GM19468 (cell line): Measurements from ENCODE around the gene TM7SF2.

Experiments
- ATAC-seq: cut with Tn5 transposase; IDR thresholded peaks from one replicate; pipeline ENCODE4 v1.9.1; 2021; ENCODE audit warnings: mild to moderate bottlenecking, moderate library complexity, moderate number of reproducible peaks; ENCODE audit not compliant: unreplicated experiment; ENCODE audit errors: extremely low read depth

Gene TM7SF2

DNA sequence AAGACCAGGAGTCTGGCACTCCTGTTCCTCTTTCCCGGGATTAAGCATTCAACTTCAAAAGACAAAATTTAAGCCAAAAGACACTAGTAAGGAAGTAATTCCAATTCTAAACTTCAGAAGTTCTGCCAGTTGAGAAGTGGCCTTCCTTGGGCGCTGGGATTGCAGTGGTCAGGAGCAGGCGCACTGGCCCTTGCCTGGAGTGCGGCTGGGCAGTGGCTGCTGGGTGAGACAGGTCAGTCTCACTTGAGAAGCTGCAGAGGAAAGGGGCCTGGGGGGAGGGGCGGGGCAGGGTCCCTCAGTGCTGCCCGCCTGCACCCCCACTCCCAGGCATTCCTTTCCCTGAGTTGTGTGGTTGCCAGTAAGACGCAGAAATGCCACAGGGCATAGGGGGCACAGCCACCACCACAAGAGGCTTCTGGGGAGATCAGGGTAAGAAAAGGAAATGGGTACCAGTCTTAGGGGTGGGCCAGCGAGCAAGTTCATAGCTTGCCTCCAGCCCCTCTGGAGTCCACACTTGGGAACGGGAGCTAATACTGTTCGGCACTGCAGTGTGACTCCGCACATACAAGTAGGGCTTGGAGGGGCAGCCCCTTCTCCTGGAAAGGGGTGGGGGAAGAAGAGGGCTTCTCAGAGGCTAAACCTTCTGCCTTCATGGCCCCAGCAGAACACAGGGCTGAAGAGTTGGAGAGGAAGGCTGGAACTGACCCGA, 16.0 kb downstream of the TM7SF2 start:
- no peak for ATAC-seq

DNA sequence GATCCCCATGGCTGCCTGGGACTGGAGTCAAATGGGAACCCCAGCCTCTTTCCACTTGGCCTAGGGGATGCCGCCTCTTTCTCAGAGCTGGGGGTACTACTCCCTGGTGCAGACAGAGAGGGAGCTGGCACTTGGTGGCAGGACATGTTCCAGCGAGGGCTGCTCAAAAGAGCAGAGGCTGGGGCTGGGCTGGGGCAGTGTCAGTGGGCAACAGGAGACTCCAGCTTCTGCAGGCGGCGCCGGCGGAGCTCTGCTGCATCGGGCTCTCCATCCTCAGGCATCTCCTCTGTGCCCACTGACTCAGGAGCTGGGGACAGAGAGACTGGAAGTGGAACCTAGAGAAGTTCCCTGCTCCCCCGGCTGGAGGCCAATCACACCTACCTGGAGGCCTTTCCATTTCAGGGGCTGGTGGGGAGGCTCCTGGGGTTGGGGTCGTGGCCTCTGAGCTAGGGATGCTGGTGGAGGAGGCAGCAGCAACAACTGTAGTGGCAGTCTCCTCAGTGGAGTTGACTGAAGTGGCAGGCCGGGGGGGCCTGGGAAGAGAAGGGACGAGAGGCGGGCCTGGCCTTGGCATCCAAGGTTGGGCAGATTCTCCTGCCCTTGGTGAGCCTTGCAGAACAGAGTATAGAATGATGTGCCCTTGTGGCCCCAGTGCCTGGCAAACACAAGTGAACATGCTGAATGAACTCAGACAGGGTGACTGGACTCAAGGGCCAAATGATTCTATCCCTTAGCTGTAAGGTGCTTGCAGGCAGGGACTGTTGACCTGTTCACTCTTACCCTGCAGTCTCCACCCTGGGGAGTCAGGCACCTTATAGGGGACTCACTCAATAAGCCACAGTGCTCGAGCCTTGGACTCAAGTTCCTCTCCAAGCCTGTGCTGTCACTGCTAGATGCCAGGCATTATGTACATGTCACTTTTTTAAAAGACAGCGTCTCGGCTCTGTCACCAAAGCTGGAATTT, 16.8 kb downstream of the TM7SF2 start:
- ATAC-seq: no peak

DNA sequence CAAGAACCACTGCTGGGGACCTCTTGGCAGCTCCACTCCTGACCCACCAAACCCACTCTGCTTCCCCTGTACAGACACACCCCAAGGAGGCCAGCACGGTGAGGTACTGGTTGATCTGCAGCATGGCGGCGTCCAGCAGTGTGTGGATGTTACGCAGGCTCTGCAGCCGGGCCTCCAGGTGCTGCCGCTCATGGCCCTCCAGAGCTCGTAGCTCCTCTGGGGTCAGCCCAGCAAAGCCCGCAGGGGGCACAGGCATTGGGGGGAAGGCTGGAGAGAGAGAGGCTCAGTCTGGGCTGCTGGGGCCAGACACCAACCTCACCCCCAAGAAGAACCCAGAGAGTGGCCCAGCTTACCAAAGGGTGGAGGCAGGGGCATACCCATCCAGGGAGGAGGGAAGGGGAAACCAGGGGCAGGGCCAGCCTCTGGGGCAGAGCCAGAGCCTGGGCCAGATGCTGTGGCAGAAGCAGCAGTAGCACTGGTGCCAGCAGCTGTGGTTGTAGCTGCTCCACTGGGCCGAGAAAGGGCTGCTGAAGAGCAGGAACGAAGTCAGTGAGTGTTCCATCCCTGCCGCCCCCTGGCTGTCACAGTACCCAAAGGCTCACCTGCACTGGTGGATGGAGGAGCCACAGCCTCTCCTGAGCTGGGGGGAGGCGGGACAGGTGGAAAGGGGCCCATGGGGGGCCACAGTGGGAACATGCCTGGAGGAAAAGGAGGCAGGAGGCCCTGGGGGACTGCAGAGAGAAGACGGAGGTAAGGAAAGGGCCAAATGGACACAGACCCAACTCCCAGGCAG, 18.2 kb downstream of the TM7SF2 start:
- ATAC-seq: no peak

DNA sequence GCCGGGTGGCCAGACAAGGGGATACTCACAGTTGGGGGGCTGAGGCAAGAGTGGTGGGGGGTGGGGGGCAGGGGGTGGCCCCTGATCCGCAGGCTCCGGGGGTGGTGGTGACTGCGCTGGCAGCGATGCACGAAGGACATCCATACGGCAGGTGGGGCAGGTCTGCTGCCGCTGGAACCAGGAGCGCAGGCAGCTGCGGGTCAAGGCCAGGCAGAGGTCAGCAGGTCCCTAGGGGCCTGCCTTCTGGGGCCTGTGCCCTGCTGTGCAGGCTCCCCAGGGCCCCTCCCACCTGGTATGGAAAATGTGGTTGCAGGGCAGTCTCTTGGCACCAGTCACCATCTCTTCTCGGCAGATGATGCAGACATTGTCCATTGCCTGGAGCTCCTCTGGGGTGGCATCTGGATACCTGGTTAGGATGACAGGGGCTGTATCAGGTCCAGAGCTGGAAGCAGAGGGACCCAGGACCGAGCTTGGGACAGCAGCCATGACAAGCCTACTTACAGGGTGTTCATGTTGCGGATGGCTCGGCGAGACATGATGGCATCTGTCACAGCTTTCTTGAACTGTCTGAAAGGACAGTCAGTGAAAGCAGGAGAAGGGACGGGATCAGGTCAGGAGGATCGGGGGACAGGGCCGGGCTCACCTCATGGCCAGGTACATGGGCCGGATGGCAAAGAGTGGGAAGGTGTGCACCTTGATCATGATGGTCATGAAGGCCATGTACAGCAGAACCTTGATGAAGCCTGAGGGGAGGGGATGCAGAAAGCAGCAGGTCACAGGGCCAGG, 19.2 kb downstream of the TM7SF2 start:
- ATAC-seq: no peak

DNA sequence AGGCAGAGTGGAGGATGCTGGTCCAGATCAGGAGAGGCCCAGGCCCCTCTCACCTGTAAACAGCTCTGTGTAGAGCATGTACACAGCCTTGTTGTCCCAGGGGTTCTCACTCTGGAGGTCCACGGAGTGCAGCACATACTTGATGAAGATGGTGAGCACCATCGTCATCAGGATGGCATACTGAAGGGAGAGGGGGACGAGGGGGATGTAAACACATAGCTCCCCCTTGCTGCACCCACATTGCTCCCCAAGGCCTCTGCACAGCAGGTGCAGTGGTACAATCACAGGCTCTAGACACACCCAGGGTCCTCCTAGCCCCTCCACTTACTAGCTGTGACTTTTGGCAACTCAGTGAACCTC, 19.7 kb downstream of the TM7SF2 start:
- no peak for ATAC-seq

DNA sequence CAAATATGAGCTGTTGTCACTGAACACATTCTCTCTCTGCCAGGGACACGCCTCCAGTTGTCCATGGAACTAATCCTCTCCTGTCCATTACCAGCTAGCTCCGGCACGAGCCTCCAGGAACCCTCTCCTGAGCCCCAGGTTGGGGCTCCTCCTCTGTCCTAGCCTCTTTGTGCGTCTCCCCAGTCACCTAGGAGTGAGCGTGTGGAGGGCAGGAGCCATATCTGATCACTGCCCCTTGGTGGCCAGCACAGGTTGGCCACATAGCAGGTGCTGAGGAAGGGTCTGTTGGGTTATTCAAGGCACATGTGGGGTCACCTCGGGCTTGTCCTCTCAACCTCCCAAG, 20.2 kb downstream of the TM7SF2 start:
- ATAC-seq: no peak

DNA sequence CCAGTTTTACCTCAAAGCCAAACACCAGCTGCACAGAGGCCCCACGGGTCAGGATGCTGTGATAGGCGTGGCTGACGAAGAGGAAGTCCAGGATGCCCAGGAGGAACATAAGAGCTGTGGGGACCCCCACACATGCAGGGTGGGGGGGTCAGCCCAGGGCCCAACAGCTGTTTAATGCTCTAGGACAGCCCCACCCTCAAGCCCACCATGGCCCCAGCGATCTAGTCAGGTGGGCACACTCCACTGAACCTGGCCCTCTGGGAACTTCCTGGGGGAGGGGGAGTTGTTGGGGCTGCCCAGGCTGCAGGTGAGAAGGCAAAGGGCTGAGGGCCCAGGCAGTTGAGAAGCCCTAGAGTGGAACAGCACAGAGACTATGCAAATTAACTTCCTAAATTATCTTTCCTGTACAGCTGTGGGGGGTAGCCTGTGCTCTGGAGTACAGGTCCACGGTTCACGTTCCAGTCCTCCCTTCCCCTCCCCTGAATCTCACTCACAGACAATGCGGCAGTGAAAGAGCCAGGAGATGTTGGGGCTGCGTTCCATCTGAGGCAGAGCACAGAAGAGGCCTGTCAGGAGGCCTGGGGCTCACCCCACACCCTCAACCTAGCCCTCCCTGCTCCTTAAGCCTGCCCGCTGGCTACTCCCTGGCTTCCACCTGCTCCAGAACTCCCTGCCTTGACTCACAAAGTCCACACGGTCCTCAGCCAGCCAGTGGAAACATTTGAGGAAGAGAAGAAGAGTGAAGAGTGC, 20.7 kb downstream of the TM7SF2 start:
- no peak for ATAC-seq

DNA sequence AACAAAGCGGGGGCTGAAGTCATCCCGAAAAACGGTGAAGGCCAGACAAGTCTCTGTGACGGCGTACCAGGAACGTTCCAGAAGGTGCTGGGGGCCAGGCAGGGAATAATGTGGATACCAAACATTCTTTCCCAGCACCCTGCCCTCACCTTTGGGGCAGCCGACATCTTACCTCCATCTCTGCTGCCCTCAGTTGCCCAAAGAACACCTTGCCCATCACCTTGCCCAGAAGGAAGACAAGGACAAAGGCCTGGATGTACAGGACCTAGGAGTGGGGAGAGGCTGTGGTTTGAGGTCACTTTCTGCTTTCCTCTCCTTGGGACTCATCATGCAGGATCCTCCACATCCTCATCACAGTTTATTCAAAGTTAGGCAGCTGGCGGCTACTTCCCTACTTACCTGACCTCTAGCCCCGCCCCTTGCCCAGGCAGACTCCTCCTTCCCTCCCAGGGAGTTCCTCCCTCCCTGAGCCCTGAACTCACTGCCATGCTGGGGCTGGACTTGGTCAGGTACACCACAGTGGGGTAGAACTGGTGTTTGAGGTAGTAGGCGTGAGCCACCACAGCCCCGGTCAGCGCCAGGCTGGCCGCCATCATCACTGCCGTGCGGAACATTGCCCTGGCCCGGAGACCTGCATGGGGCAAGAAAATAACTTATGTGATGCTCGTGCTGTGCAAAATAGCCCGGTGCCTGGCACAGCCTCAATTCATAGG, 21.5 kb downstream of the TM7SF2 start:
- no peak for ATAC-seq

DNA sequence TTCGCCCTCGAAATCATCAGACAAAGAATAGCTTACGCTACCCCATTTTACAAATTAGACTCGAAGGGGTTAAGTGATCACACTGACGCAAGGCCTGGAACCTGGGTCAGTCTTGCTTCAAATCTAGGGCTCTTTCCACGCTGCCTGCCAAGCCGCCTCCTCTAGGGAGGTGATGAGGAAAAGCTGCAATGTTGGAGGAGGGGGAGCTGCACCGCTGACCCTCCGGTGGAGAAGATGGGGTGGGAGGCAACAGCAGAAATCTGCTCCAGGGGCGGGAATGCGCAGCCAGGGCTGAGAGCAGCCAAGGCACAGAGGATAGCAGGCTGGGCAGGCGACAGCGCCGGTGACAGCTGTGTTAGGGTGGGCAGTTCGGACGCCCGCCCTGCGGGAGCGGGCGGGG, 22.1 kb downstream of the TM7SF2 start:
- ATAC-seq: no peak

DNA sequence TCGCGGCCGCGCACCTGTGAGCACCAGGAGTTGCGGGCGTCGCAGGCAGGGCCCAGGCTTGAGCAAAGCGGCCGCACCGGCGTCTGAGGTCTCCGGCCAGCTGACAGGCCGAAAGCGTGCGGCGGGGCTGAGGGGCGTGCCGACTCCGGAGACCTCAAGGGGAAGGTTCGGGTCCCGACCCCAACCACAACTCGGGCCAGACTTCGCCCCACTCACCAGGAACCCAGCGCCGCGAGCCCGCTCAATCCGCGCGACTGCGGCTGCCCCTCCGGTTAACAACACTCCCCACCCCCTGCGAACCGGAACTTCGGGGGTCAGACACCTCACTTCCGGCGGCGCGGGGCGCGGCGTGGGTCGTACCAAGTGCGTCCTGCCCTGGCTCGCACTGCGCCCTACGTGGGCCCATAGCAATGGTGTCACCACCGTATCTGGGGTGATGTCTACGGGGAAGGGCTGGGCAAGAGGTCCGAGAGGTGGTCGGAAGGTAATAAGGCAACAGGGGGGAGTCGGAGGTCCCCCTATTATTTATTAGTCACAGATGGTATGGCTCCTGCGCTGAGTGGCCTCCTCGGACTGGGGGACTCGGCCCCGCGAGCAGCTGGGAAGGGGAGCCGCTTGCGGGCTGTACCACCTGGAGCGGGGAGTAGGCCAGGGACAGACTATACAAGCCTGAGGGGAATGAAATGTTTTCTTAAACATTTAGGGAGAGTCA, 22.7 kb downstream of the TM7SF2 start, which contains the start of gene SYVN1:
TSS of gene SYVN1 (minus strand) at position 280 of the 712 bp plus-strand sequence. CDS start 918 bp downstream, outside the sequence.
- peak; percentile 49 for ATAC-seq

DNA sequence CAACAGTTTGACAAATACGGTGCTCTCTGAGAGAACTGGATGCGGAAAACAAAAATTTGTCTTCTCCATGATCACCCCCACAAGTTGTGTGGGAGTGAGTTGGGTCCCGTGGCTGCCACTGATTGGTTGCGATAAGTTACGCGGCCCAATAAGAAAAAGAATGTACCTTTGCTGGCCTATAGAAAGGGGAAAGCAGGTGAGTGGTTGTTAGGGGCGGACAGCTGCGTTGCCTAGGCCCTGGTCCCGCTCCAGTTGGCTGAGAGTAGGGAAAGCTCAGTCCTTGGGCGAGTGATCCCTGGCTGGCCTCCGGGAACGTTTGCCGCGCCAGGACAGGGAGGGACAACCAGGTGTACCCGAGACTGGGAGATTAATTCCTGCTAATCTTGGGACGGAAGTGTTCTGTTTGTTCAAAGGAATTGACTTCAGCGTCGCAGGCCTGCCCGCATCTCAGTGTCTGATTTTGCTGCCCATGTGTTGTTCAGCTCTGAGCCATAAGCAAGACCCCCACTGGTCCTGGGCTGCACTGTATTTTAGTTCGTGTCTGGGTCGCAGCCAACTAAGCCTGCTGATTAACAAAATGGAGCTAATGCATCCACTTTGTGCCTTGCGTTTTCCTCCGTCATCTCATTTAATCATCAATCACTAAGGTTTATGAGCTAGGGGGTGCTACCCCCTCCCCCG, 23.4 kb downstream of the TM7SF2 start:
- ATAC-seq: peak; percentile 36

DNA sequence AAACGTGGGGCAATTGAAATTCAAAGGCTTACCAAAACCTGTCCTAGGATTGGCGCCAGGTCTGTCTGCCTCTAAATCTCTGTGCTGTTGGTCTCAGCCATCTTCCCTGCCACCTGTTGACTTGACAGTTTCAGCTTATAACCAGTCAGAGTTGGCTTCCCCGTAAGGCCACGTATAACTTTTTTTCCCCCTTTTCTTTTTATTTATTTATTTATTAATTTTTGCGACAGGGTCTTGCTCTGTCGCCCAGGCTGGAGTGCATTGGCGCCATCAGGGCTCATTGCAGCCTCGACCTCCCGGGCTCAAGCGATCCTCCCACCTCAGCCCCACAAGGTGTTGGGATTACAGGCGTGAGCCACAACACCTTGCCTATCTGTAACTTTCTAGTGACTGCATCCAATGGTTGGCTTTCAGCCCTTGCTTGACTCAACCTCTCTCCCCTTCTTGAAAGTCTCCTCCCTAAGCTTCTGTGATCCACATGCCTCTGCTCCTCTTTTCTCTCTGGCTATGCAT, 24.0 kb downstream of the TM7SF2 start:
- ATAC-seq: no peak

DNA sequence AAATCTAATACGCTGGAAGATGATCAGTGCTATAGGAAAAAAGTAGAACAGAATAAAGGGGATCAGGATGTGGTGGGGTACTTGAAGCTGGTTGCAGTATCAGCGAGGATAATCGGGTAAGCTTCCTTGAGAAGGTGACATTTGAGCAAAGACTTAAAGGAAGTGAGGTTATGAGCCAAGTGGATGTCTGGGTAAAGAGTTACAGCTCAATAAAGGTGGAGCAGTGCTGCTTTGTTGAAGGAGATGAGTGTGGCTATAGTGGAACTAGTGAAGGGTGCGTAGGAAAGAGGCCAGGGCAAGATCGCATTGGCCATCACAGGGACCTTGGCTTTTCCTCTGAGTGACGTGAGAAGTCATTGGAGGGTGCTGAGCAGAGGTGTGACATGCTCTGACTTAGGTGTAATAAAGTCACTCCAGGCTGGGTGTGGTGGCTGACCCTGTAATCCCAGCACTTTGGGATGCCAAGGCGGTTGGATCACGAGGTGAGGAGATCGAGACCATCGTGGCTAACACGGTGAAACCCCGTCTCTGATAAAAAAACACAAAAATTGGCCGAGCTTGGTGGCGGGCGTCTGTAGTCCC, 24.9 kb downstream of the TM7SF2 start:
- ATAC-seq: no peak

DNA sequence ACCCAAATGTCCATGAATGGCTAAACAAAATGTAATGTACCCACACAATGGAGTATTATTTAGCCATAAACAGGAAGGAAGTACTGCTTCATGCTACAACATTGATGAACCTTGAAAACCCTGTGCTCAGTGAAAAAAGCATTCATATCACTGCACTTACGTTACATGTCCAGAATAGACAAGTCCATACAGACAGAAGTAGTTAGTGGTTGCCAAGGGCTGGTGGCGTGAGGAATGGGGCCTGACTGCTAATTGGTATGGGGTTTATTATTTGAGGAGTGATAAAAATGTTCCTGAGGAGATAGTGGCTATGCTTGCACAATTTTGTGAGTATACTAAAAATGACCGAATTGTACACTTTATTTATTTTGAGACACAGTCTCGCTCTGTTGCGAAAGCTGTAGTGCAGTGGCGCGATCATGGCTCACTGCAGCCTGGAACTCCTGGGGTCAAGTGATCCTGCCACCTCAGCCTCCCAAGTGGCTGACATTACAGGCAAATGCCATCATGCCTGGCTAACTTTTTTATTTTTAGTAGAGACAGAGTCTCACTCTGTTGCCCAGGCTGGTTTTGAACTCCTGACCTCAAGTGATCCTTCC, 30.3 kb downstream of the TM7SF2 start:
- no peak for ATAC-seq

DNA sequence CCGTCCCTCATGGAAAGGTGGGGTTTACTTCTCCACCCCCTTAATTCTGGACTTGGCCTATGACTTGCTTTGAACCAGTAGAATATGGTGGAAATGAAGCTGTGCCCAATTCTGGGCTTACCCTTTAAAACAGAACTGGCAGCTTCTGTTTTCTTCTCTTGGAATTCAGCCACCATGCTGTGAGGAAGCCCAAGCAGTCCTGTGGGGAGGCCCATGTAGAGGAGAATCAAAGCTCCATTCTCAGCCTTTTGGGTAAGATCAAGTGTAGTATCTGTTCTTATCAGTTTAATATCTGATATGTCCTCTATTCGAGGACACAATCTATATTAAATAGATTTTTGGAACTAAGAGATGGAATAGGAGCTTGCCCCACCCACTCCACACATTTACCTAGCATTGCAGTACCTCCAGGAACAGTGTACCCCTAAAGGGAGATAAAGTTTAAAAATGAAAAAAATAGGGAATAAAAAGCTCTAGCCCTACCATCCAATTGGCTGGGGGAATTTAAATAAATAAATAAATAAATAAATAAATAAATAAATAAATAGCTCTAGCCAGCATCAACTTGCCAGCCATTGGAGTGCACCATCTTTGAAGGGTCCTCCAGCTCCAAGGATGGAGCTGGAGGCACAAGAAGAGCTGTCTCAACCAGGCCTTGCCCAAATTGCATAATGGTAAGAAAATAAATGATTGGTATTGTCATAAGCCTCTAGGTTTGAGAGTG, 35.8 kb downstream of the TM7SF2 start:
- ATAC-seq: no peak

DNA sequence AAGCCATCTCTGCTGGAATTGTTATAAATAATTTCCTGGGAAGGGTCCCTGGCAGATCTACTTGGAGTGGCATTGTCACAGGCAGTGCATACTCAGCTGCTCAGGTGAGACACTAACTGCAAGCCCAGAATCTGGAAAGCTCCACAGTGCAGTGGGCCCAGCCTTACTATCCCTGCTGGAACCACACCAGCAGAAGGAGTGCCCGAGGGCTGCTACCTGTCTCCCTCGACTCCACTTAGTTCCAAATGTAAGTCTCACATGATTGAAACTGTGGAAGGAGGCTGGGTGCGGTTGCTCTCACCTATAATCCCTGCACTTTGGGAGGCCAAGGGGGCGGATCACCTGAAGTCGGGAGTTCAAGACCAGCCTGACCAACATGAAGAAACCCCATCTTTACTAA, 37.0 kb downstream of the TM7SF2 start:
- ATAC-seq: no peak
